OCI-LY3 (cell line): Measurements from ENCODE around the gene USP7.

Experiments
- H2AFZ ChIP-seq: fragments of 200-600, 300-600 bp; shearing (Covaris generic); 2 replicates; pipeline ENCODE4 v1.6.0; 2014; ENCODE audit warnings: antibody characterized with exemption, low read depth, low read length
- H3K27ac ChIP-seq: fragments of 200-600, 300-600 bp; sonication (generic); 2 replicates; pipeline ENCODE4 v1.5.1; 2014; ENCODE audit warnings: mild to moderate bottlenecking, low read length, moderate library complexity, mixed read lengths
- H3K27me3 ChIP-seq: fragments of 200-600, 300-600 bp; sonication (generic); 2 replicates; pipeline ENCODE4 v1.6.1; 2014; ENCODE audit warnings: low read depth, low read length, mixed read lengths
- H3K36me3 ChIP-seq: fragments of 200-600, 300-600 bp; sonication (generic); replicated peaks from 2 replicates; pipeline ENCODE3; 2014; ENCODE audit warnings: low read depth, low read length, mixed read lengths
- H3K4me1 ChIP-seq: fragments of 300-600, 200-600 bp; sonication (generic); 2 replicates; pipeline ENCODE4 v1.6.1; 2014; ENCODE audit warnings: low read length, mixed read lengths
- H3K4me2 ChIP-seq: fragments of 200-600, 300-600 bp; sonication (generic); 2 replicates; pipeline ENCODE4 v1.6.1; 2014; ENCODE audit warnings: low read length, mixed read lengths
- H3K4me3 ChIP-seq: fragments of 300-600, 200-600 bp; sonication (generic); 2 replicates; pipeline ENCODE4 v1.5.1; 2014; ENCODE audit warnings: antibody characterized with exemption, mild to moderate bottlenecking, low read length, moderate library complexity
- H3K79me2 ChIP-seq: fragments of 300-600, 200-600 bp; shearing (Covaris generic); 2 replicates; pipeline ENCODE4 v1.6.1; 2014; ENCODE audit warnings: mild to moderate bottlenecking, low read length, mixed read lengths
- H3K9ac ChIP-seq: fragments of 300-600, 200-600 bp; shearing (Covaris generic); 2 replicates; pipeline ENCODE4 v1.6.0; 2014; ENCODE audit warnings: mild to moderate bottlenecking, low read length, moderate library complexity
- H3K9me3 ChIP-seq: fragments of 200-600, 300-600 bp; shearing (Covaris generic); 2 replicates; pipeline ENCODE4 v1.6.1; 2014; ENCODE audit warnings: low read length, mixed read lengths; ENCODE audit not compliant: insufficient read depth
- H4K20me1 ChIP-seq: fragments of 200-600, 300-600 bp; sonication (generic); 2 replicates; pipeline ENCODE4 v1.6.1; 2016; ENCODE audit warnings: low read length, mixed read lengths; ENCODE audit not compliant: insufficient read depth
- CTCF ChIP-seq: fragments of 200-600, 300-600 bp; sonication (generic); IDR thresholded peaks from 2 replicates; pipeline ENCODE4 v1.5.1; 2014; ENCODE audit warnings: antibody characterized with exemption, low read length, low read depth
- EZH2phosphoT487 ChIP-seq: fragments of 200-600 bp; shearing (Covaris generic); IDR thresholded peaks from 2 replicates; pipeline ENCODE4 v1.6.1; 2018; ENCODE audit warnings: antibody characterized with exemption, mixed run types, low read depth

Gene USP7

GRCh38 chr16:8910811-8911210 lies 52.9 kb downstream of the USP7 start:
- H4K20me1 ChIP-seq: peaks cover 12% of the 10 kb centered on the region; the same call in 1 of the 2 replicates
- no peaks in the 10 kb centered on the region for H3K4me1 ChIP-seq
- peaks cover 64% of the 10 kb centered on the region for H3K36me3 ChIP-seq
- H2AFZ ChIP-seq: no peak overlapping the region
- H3K9me3 ChIP-seq: no peaks in the 10 kb centered on the region
- H3K27me3 ChIP-seq: no peaks in the 10 kb centered on the region
- no peak for TF ChIP-seq EZH2phosphoT487
- no peak for TF ChIP-seq CTCF
- no peak overlapping the region for H3K9ac ChIP-seq
- H3K79me2 ChIP-seq: peaks cover 14% of the 10 kb centered on the region; the same call in 1 of the 2 replicates
- H3K4me3 ChIP-seq: no peak overlapping the region
- no peak overlapping the region for H3K4me2 ChIP-seq
- H3K27ac ChIP-seq: no peak overlapping the region

GRCh38 chr16:8908810-8909468 lies 54.8 kb downstream of the USP7 start:
- no peak overlapping the region for H3K27ac ChIP-seq

GRCh38 chr16:8907096-8907495 lies 56.6 kb downstream of the USP7 start:
- peaks cover 8% of the 10 kb centered on the region; the same call in 1 of the 2 replicates for H4K20me1 ChIP-seq
- peaks cover 73% of the 10 kb centered on the region for H3K36me3 ChIP-seq
- TF ChIP-seq EZH2phosphoT487: no peak
- TF ChIP-seq CTCF: no peak
- no peak overlapping the region for H3K9ac ChIP-seq
- no peak overlapping the region for H2AFZ ChIP-seq
- H3K79me2 ChIP-seq: peaks cover 7% of the 10 kb centered on the region; the same call in 1 of the 2 replicates
- no peak overlapping the region for H3K4me2 ChIP-seq
- no peaks in the 10 kb centered on the region for H3K4me1 ChIP-seq
- no peak overlapping the region for H3K27ac ChIP-seq
- H3K9me3 ChIP-seq: no peaks in the 10 kb centered on the region
- no peak overlapping the region for H3K4me3 ChIP-seq
- no peaks in the 10 kb centered on the region for H3K27me3 ChIP-seq

More at GRCh38 chr16:8908810-8909468, 54.8 kb downstream of the USP7 start:
- no peak for TF ChIP-seq EZH2phosphoT487
- no peak for TF ChIP-seq CTCF
- no peak overlapping the region for H3K4me3 ChIP-seq
- H3K9me3 ChIP-seq: no peaks in the 10 kb centered on the region
- no peak overlapping the region for H3K9ac ChIP-seq
- H3K79me2 ChIP-seq: peaks cover 12% of the 10 kb centered on the region; the same call in 1 of the 2 replicates
- H4K20me1 ChIP-seq: peaks cover 8% of the 10 kb centered on the region; the same call in 1 of the 2 replicates
- H3K4me2 ChIP-seq: no peak overlapping the region
- H3K4me1 ChIP-seq: no peaks in the 10 kb centered on the region
- no peak overlapping the region for H2AFZ ChIP-seq
- H3K27me3 ChIP-seq: no peaks in the 10 kb centered on the region
- peaks cover 63% of the 10 kb centered on the region for H3K36me3 ChIP-seq

GRCh38 chr16:8905795-8906591 lies 57.7 kb downstream of the USP7 start:
- Histone ChIP-seq H3K4me3 (no peak overlapping the region), H3K79me2 (no peaks in the 10 kb centered on the region), H3K4me1 (no peaks in the 10 kb centered on the region), H3K9ac (no peak overlapping the region), H4K20me1 (peaks cover 3% of the 10 kb centered on the region; the same call in 1 of the 2 replicates), H3K27me3 (no peaks in the 10 kb centered on the region), H3K36me3 (peaks cover 74% of the 10 kb centered on the region), H2AFZ (no peak overlapping the region), H3K9me3 (no peaks in the 10 kb centered on the region), H3K27ac (no peak overlapping the region), H3K4me2 (no peak overlapping the region)
- peak; percentile 31 for TF ChIP-seq CTCF
- TF ChIP-seq EZH2phosphoT487: no peak
